Chondrocyte (in vitro differentiated cells): ENCODE measurements around the gene TPBGL. TPM values are rescaled to one million over a fixed set of nuclear protein-coding genes. Genes with fewer than 3 reads are reported as not detected.

ENCODE experiments used
- DNase-seq: peaks from one replicate; pipeline ENCODE4 v3.0.0; 2021; ENCODE audit warnings: mixed read lengths, low spot score
- H3K27ac Mint-ChIP-seq: one replicate; pipeline ENCODE4 v1.8.0; 2021; ENCODE audit warnings: mild to moderate bottlenecking, moderate library complexity, mixed read lengths; ENCODE audit not compliant: unreplicated experiment
- H3K27me3 Mint-ChIP-seq: 2 replicates; pipeline ENCODE4 v1.8.0; 2021; ENCODE audit warnings: low read depth, mixed read lengths
- H3K36me3 Mint-ChIP-seq: 2 replicates; pipeline ENCODE4 v1.8.0; 2021; ENCODE audit warnings: low read depth, mixed read lengths
- H3K4me1 Mint-ChIP-seq: 2 replicates; pipeline ENCODE4 v1.8.0; 2021; ENCODE audit warnings: low read depth, mild to moderate bottlenecking, mixed read lengths
- H3K4me3 Mint-ChIP-seq: one replicate; pipeline ENCODE4 v1.8.0; 2021; ENCODE audit warnings: mild to moderate bottlenecking, moderate library complexity, mixed read lengths; ENCODE audit not compliant: unreplicated experiment
- H3K9me3 Mint-ChIP-seq: 2 replicates; pipeline ENCODE4 v1.8.0; 2021; ENCODE audit warnings: low read depth, mixed read lengths
- total RNA-seq: library from RNA; stranded (reverse); gene quantifications from 3 replicates; pipeline ENCODE4 v1.2.1, GENCODE V29; 2021
- TF ChIP-seq, protein P1 (sequence below): fragments of 200-600 bp; sonication (generic); IDR thresholded peaks from 2 replicates; pipeline ENCODE4 v1.5.0; 2021; ENCODE audit warnings: antibody characterized with exemption, mild to moderate bottlenecking, moderate library complexity

TPBGL gene
- total RNA-seq, 1 donor from 2014 or later: 0.82 TPM

DNA sequence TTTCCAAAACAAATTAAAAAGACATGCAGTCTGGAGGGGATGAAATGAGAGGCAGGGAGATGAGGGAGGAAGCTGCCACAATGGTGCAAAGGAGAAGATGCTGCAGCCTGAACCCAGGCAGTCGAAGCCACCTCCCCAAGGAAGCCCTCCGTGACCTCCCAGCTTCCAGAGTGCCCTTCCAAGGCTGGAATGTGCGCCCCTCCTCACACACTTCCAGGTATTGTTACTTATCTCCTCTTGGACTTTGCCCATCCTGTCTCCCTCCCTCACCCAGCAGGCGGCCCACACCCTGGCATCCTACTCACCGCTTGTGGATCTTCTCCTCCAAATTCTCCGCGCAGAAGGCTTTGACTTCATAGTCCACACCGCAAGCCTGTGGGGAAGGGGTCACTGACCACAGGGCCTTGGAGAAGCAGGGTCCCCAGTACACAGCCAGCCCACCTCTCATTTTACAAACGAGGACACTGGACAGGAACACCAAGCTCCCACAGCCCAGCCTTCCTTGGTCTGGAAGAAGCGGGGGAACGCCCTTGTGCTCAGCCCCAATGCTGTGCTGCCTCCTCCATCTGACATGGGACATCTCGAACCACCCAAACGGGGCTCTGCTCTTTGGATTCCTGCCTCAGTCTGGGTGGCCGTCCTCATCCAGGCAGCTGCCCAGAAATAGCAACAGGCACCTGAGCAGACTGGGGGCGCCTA lies 40.3 kb downstream of the TPBGL start:
- TF ChIP-seq, protein P1, sequence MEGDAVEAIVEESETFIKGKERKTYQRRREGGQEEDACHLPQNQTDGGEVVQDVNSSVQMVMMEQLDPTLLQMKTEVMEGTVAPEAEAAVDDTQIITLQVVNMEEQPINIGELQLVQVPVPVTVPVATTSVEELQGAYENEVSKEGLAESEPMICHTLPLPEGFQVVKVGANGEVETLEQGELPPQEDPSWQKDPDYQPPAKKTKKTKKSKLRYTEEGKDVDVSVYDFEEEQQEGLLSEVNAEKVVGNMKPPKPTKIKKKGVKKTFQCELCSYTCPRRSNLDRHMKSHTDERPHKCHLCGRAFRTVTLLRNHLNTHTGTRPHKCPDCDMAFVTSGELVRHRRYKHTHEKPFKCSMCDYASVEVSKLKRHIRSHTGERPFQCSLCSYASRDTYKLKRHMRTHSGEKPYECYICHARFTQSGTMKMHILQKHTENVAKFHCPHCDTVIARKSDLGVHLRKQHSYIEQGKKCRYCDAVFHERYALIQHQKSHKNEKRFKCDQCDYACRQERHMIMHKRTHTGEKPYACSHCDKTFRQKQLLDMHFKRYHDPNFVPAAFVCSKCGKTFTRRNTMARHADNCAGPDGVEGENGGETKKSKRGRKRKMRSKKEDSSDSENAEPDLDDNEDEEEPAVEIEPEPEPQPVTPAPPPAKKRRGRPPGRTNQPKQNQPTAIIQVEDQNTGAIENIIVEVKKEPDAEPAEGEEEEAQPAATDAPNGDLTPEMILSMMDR: no peak
- Mint-ChIP-seq H3K9me3 (no peaks in the 10 kb centered on the region), H3K27me3 (no peaks in the 10 kb centered on the region), H3K4me3 (no peak overlapping the region), H3K36me3 (no peaks in the 10 kb centered on the region), H3K4me1 (peaks cover 10% of the 10 kb centered on the region), H3K27ac (no peak overlapping the region)
- DNase-seq: no peak

DNA sequence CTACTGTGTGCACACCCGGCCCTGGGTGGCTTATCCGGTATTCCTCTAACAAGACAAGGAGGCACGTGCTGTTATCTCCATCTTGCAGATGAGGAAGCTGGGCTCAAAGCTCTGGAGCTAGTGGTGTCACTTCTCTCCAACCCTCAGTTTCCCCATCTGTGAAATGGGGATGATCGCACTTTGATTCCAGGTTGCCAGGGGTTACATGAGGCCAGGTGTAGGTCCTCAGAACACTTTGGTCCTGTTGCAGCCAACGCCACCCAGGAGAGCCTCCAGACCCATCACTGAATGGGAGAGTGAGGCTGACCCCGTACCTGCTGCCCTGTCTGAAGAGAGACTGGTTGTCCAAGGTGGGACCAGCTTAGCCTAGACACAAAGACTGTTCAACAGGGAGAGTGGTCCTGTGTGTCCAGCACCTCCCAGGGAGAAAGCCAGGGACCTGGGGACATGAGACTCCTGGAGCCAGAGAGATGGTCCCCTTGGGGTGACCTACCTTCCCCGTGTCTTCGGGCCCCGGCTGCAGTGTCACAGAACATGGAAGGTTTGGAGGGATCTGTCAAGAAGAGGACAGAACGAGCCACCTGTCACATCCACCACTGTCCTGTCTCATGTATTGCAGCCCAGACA lies 41.0 kb downstream of the TPBGL start:
- Mint-ChIP-seq H3K27ac (no peak overlapping the region), H3K4me1 (peaks cover 10% of the 10 kb centered on the region), H3K27me3 (no peaks in the 10 kb centered on the region), H3K36me3 (no peaks in the 10 kb centered on the region), H3K4me3 (no peak overlapping the region), H3K9me3 (no peaks in the 10 kb centered on the region)
- TF ChIP-seq, protein P1: no peak
- no peak for DNase-seq

GRCh38 chr11:75283391-75283931 lies 42.9 kb downstream of the TPBGL start:
- Mint-ChIP-seq H3K4me1 (peaks cover 12% of the 10 kb centered on the region), H3K27me3 (no peaks in the 10 kb centered on the region), H3K36me3 (peaks cover 2% of the 10 kb centered on the region), H3K27ac (no peak overlapping the region), H3K4me3 (no peak overlapping the region), H3K9me3 (no peaks in the 10 kb centered on the region)
- no peak for DNase-seq
- TF ChIP-seq, protein P1: no peak

- Mint-ChIP-seq H3K9me3 (no peaks in the 10 kb centered on the region), H3K4me3 (no peak overlapping the region), H3K4me1 (peaks cover 3% of the 10 kb centered on the region), H3K27me3 (no peaks in the 10 kb centered on the region), H3K36me3 (peaks cover 5% of the 10 kb centered on the region), H3K27ac (no peak overlapping the region)
- TF ChIP-seq, protein P1: no peak
- DNase-seq: no peak
Measured at GRCh38 chr11:75285776-75286360, 45.3 kb downstream of the TPBGL start.

DNA sequence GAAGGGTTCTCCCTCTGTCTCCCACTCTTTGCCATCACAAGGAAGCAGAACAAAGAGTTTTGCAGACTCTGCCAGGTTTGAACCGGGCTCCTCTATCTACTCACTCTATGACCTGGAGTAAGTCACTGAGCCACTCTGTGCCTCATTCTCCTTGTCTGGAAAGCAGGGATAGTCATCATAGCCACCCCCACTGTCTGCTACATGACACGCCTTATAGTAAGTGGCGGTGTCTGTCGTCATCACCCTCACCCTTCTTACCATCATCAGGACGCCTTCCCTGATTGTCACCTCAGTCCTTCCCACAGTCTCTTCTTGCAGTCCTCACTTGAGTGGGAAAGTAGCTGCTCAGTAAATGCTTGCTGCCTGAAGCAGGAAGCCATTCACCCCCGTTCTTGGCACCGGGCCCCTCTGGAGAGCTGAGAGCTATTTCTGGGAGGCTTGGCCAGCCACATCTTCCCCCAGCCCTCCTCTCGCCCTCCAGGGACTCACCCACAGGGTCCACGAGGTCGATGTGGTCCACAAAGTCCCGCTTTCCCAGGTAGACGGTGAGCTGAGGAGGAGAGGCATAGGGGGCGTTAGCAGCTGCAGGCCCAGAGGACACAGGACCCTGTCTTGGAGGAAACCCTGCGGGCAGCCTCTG lies 46.4 kb downstream of the TPBGL start:
- TF ChIP-seq, protein P1: no peak
- peaks cover 5% of the 10 kb centered on the region for H3K36me3 Mint-ChIP-seq
- H3K4me1 Mint-ChIP-seq: peaks cover 3% of the 10 kb centered on the region
- no peak overlapping the region for H3K27ac Mint-ChIP-seq
- DNase-seq: no peak
- H3K9me3 Mint-ChIP-seq: no peaks in the 10 kb centered on the region
- H3K27me3 Mint-ChIP-seq: no peaks in the 10 kb centered on the region
- no peak overlapping the region for H3K4me3 Mint-ChIP-seq
